ENCODE data around the gene SEMA3G.

DNA sequence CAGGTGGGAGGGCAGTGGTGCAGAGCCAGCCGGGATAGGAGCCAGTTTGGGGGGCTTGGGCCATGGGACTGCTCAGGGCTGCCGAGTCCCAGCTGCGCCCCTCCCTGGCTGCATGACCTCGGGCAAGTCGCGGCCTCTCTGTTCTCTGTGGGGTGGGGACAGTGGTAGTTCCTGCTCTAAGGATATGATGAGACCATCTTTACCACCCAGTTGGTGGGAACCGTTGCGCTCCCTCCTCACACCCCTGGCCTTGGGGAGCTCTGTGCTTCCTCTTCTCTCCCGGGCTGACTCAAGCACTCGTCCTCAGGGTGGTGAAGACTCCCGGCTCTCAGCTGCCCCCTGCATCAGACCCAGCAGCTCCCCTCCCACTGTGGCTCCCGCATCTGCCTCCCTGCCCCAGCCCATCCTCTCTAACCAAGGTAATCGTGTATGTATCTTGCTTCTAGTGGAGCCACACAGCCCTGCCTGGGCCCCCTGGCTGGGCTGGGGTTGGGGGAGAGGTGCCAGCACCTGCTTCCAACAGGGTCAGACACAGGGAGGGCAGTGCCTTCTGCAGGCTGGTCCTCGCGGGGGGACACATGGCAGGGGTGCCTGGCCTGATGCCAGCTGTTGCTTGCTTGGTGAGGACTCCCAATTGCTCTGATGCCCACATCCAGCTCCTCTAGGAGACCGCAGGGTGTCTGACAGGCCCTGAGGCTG, 35.1 kb upstream of the SEMA3G start:
- TF ChIP-seq, protein P1, sequence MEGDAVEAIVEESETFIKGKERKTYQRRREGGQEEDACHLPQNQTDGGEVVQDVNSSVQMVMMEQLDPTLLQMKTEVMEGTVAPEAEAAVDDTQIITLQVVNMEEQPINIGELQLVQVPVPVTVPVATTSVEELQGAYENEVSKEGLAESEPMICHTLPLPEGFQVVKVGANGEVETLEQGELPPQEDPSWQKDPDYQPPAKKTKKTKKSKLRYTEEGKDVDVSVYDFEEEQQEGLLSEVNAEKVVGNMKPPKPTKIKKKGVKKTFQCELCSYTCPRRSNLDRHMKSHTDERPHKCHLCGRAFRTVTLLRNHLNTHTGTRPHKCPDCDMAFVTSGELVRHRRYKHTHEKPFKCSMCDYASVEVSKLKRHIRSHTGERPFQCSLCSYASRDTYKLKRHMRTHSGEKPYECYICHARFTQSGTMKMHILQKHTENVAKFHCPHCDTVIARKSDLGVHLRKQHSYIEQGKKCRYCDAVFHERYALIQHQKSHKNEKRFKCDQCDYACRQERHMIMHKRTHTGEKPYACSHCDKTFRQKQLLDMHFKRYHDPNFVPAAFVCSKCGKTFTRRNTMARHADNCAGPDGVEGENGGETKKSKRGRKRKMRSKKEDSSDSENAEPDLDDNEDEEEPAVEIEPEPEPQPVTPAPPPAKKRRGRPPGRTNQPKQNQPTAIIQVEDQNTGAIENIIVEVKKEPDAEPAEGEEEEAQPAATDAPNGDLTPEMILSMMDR (conservative IDR thresholded peaks at IDR 0.05; ENCODE audit: low read depth, low read length): no peak
- TF ChIP-seq EZH2phosphoT487 (IDR thresholded peaks at IDR 0.05; ENCODE audit: borderline replicate concordance, low read length) (no peak), EZH2 (IDR thresholded peaks at IDR 0.05; ENCODE audit: low read length, unreplicated experiment) (no peak)
